AG08396 (cell line): ENCODE measurements around the gene NBPF9.
"Not testable (repeated sequence)": the region's sequence is repeated elsewhere in the genome, so short reads cannot be mapped to it uniquely, and the experiment has no call there.

Experiments used
- DNase-seq: peaks from one replicate; pipeline ENCODE4 v3.0.0; 2012; ENCODE audit warnings: low spot score, mixed read lengths

The NBPF9 gene

GRCh38 chr1:149012599-149012998 lies 90.8 kb downstream of the NBPF9 start:
- DNase-seq: not testable (repeated sequence)

- not testable (repeated sequence) for DNase-seq
Measured at GRCh38 chr1:149009761-149010160, 93.6 kb downstream of the NBPF9 start.

GRCh38 chr1:149008769-149009168 lies 94.6 kb downstream of the NBPF9 start:
- not testable (repeated sequence) for DNase-seq

GRCh38 chr1:149008326-149008725 lies 95.0 kb downstream of the NBPF9 start:
- DNase-seq: not testable (repeated sequence)
